Upper lobe of right lung (tissue), 1 donor: ENCODE data around the gene ZNF653. TPM values are rescaled to one million over a fixed set of nuclear protein-coding genes. Genes with fewer than 3 reads are reported as not detected.
A peak's percentile ranks its signal among the peaks of the same experiment; 100 is the strongest.
"Not testable (repeated sequence)": the region's sequence is repeated elsewhere in the genome, so short reads cannot be mapped to it uniquely, and the experiment has no call there.

Experiments
- ATAC-seq: fragments of 200-7000 bp; cut with Tn5 transposase; one replicate; pipeline ENCODE4 v1.9.1; 2020; ENCODE audit warnings: mild to moderate bottlenecking, moderate library complexity
- DNase-seq: peaks from one replicate; pipeline ENCODE4 v3.0.0-alpha.2; 2020
- H3K27ac ChIP-seq: fragments of 200-600 bp; one replicate; pipeline ENCODE4 v1.8.0; 2022
- H3K27me3 ChIP-seq: fragments of 200-600 bp; one replicate; pipeline ENCODE4 v1.8.0; 2022; ENCODE audit warnings: mild to moderate bottlenecking
- H3K36me3 ChIP-seq: fragments of 200-600 bp; one replicate; pipeline ENCODE4 v1.8.0; 2022
- H3K4me1 ChIP-seq: fragments of 200-600 bp; one replicate; pipeline ENCODE4 v1.8.0; 2022
- H3K4me3 ChIP-seq: fragments of 200-600 bp; one replicate; pipeline ENCODE4 v1.8.0; 2022; ENCODE audit warnings: mild to moderate bottlenecking
- H3K9me3 ChIP-seq: fragments of 200-600 bp; one replicate; pipeline ENCODE4 v1.8.0; 2022
- CTCF ChIP-seq: fragments of 200-600 bp; IDR thresholded peaks from one replicate; pipeline ENCODE4 v1.8.0; 2022; ENCODE audit warnings: antibody characterized with exemption
- intact Hi-C: fragments of 100-400 bp; cut with DNase I; formaldehyde crosslinking; loops from one replicate; pipeline ENCODE4 v1.11.0; 2022
- total RNA-seq: library from RNA; stranded (reverse); fragmentation: NEBNext Ultra II Directional; extraction: Animal tissue kit (Norgen Biotek cat#: 25700); gene quantifications from one replicate; pipeline ENCODE4 v1.2.1, GENCODE V29; 2021
- donor health status: DM: no; HTN: yes; CAD: no; lungs with severe emphysema.

The ZNF653 gene
- total RNA-seq, 1 donor from 2014 or later: 10.7 TPM

GRCh38 chr19:11479090-11479897, 26.3 kb downstream of the ZNF653 start:
- intact Hi-C loops: no loop called here
- no peak for DNase-seq

GRCh38 chr19:11478167-11479089, 27.2 kb downstream of the ZNF653 start:
- Histone ChIP-seq H3K4me1 (peaks cover 17% of the 10 kb centered on the region), H3K27me3 (peaks cover 40% of the 10 kb centered on the region), H3K36me3 (no peaks in the 10 kb centered on the region), H3K9me3 (no peaks in the 10 kb centered on the region), H3K4me3 (no peak overlapping the region), H3K27ac (no peak overlapping the region)
- TF ChIP-seq CTCF: no peak
- intact Hi-C loops: no loop called here
- no peak for DNase-seq
- ATAC-seq: no peak

More at GRCh38 chr19:11479090-11479897, 26.3 kb downstream of the ZNF653 start:
- peaks cover 41% of the 10 kb centered on the region for H3K27me3 ChIP-seq
- peak; percentile 25 for ATAC-seq
- no peak overlapping the region for H3K27ac ChIP-seq
- TF ChIP-seq CTCF: no peak
- no peaks in the 10 kb centered on the region for H3K9me3 ChIP-seq
- no peak overlapping the region for H3K4me3 ChIP-seq
- no peaks in the 10 kb centered on the region for H3K36me3 ChIP-seq
- H3K4me1 ChIP-seq: peaks cover 17% of the 10 kb centered on the region

- Histone ChIP-seq H3K4me1 (no peaks in the 10 kb centered on the region), H3K9me3 (no peaks in the 10 kb centered on the region), H3K27me3 (peaks cover 16% of the 10 kb centered on the region), H3K4me3 (no peak overlapping the region), H3K27ac (no peak overlapping the region), H3K36me3 (no peaks in the 10 kb centered on the region)
- intact Hi-C loops: no loop called here
- no peak for TF ChIP-seq CTCF
- no peak for DNase-seq
- no peak for ATAC-seq
Measured at GRCh38 chr19:11475861-11476260, 29.8 kb downstream of the ZNF653 start.

- H3K27me3 ChIP-seq: peaks cover 11% of the 10 kb centered on the region
- H3K4me3 ChIP-seq, H3K4me1 ChIP-seq, ATAC-seq, H3K9me3 ChIP-seq, H3K36me3 ChIP-seq, DNase-seq, intact Hi-C loops, H3K27ac ChIP-seq: not testable (repeated sequence)
Measured at GRCh38 chr19:11475343-11475742, 30.3 kb downstream of the ZNF653 start.

GRCh38 chr19:11473725-11474124, 31.9 kb downstream of the ZNF653 start:
- DNase-seq: no peak
- intact Hi-C loops: no loop called here
- TF ChIP-seq CTCF: no peak
- Histone ChIP-seq H3K4me3 (no peak overlapping the region), H3K27ac (no peak overlapping the region), H3K27me3 (no peaks in the 10 kb centered on the region), H3K9me3 (no peaks in the 10 kb centered on the region), H3K36me3 (no peaks in the 10 kb centered on the region), H3K4me1 (no peaks in the 10 kb centered on the region)
- no peak for ATAC-seq

GRCh38 chr19:11468266-11468845, 37.3 kb downstream of the ZNF653 start:
- H3K9me3 ChIP-seq, H3K27ac ChIP-seq, H3K4me3 ChIP-seq, H3K36me3 ChIP-seq, ATAC-seq, DNase-seq, H3K4me1 ChIP-seq, intact Hi-C loops, H3K27me3 ChIP-seq: not testable (repeated sequence)
